Measurements from ENCODE around the gene ZNF575.
"Not testable (repeated sequence)": the region's sequence is repeated elsewhere in the genome, so short reads cannot be mapped to it uniquely, and the experiment has no call there.

Gene ZNF575

DNA sequence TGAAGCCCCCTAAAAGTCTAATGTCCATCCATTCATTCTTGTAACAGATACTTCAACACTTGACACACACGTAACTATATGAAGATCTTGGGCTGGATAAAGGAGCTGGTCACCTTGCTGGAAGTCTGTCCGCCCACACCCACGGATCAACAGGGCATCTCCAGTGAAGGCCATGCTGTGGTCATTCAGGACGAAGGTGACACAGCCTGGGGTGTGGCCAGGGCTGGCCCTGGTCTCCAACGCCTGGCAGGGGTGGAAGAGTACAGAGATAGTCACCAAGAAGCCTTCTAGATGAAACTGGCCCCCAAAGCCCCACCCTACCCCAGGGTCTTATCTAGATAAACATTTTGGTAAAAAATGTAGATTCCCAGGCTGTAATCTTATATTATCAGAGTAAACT is 21.7 kb upstream of the ZNF575 start:
- DNase-seq (ENCODE audit: low spot score) = no peak

DNA sequence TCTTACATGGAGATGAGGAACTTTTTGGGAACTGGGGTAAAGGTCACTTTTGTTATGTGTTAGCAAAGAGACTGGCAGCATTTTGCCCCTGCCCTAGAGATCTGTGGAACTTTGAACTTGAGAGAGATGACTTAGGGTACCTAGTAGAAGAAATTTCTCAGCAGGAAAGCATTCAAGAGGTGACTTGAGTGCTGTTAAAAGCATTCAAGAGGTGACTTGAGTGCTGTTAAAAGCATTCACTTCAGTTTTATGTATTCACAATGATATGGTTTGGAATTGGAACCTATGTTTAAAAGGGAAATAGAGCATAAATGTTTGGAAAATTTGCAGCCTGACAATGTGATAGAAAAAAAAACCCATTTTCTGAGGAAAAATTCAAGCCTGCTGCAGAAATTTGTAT is 20.6 kb upstream of the ZNF575 start:
- not testable (repeated sequence) for DNase-seq (ENCODE audit: low spot score)

DNA sequence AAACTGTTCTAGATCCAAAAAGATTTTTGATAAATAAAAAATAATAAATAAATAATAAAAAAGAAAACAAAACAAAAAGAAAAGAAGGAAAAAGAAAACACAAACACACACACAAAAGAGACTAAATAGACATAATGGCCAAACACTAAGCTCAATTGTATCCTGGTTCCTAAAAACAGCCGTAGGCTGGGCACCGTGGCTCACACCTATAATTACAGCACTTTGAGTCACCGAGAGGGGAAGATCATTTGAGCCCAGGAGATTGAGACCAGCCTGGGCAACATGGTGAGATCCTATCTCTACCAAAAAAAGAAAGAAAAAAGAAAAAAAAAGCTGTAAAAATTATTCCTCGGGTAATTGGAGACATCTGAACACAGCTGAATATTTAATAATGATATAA is 14.9 kb upstream of the ZNF575 start:
- DNase-seq (ENCODE audit: low spot score) = no peak

DNA sequence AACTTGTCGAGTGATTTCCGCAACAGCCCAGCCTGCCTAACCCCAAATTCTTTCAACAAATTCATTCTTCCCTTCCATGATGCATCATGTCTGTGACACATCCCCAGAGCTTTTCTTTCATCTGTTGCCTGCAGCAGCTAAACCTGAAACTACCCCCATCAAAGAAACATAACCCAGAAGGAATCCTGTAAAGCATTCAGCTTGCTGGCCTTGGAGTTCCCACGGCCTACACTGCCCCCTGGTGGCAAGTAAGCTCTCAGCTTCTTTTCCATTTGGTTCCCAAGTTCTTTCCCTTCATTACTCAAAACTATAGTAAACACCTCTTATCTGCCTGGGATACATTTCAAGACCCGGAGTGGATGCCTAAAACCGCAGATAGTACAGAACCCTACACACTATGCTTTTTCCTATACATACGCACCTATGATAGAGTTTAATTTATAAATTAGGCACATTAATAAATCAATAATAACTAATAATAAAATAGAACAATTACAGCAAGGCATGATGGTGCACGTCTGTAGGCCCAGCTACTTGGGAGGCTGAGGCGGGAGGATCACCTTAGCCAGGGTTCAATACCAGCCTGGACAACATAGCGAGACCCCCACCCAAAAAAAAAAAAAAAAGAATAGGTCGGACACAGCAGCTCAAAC is 13.4 kb upstream of the ZNF575 start:
- peak; percentile 89 for DNase-seq (ENCODE audit: low spot score)

DNA sequence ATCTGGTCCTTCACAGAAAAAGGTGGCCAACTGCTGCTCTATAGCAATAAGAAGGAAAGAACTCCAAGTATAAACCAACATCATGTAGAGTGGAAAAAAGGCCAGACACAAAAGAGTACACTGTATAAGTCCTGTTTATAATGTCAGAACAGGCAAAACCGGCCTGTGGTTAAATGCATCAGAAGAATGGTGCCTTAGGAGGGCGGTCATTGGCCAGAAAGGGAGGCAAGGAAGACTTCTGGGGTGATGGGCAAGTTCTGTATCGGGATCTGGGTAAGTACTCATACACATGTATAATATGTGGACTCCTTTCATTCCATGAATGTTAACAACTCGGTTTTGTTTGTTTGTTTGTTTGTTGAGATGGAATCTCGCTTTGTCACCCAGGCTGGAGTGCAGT is 10.1 kb upstream of the ZNF575 start:
- no peak for DNase-seq (ENCODE audit: low spot score)

DNA sequence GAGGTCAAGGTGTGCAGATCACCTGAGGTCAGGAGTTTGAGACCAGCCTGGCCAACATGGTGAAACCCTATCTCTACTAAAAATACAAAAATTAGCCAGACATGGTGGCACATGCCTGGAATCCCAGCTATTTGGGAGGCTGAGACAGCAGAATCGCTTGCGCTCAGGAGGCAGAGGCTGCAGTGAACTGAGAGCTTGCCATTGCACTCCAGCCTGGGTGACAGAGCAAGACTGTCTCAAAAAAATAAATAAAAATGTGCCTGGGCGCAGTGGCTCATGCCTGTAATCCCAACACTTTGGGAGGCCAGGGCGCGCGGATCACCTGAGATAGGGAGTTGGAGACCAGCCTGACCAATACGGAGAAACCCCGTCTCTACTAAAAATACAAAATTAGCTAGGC is 9.3 kb upstream of the ZNF575 start:
- not testable (repeated sequence) for DNase-seq (ENCODE audit: low spot score)

DNA sequence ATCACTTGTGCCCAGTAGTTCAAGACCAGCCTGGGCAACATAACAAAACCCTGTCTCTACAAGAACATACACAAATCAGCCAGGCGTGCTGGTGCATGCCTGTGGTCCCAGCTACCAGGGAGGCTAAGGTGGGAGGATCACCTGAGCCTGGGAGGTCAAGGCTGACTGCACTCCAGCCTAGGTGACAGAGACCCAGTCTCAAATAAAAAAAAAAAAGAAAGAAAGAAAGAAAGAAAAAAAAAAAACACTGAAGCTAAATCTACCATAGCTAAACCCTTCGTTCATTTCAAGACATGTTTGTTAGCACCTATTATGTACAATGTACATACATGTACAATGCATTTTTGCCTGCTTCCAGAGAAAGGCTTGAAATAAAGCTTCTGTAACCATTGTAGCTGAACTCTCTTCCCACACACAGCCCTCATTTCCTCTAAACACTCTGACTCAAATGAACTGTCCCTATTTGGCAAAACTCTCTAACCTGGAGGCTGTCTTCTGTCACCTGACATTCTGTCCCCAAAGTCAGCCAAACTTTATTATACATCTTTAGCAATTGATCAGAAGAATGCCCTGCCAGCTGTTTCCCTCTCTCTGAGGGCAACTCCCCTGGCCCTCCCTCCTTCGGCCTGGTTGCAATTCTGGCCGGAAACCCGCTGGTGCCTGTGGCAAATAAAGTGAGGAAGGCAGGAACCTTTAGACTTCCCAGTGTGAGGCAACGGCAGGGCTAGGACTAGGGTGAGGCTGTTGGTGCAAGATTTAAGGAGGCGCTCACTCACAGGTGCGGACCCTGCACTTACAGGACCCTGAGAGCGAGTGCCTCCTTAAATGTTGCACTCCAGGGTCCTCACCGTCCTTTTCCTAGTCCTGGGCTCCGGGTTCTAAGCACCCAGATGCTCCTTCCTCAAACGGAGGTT is 7.8 kb upstream of the ZNF575 start:
- peak; percentile 60 for DNase-seq (ENCODE audit: low spot score)

DNA sequence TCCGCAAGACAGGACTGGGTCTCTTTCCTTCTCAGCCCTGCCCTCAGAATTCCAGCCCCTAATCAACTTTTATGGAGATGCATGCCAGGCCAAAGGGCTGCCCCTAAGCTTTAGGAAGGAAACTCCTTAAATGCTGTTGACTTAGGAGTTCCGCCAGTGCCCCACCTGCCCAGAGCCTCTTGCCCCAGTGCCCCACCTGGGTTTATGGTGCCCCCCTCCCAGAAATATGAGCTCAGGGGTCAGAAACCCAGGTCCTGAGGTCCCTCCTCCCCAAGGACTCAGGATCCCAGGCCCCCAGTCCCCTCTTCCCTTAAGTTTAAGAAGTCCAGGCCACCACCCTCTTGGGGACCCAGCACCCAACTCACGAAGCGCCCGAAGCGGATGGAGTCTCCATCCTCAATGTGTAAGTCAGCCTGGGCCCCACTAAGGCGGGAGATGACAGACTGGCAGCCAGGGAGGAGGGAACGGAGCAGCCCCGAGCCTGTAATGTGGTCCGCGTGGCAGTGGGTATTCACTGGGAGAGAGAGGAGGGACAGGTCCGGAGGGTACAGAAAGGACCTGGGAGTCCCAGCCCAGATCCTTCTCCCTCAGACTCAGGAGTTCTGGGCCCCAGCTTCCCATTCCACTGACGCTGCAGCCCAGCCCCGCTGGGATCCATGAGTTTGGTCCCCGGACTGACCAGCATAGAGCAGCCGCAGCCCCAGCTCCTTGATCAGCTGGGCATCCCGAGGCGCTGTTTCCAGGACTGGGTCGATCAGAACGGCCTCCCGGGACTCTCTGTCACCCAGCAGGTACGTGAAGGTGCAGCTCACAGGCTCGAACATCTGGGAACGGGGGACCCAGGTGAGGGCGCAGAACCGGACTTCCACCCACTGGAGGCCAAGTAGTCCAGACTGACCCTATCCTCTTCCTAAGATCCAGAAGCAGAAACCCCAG is 6.9 kb upstream of the ZNF575 start:
- DNase-seq (ENCODE audit: low spot score) = peak; percentile 25

DNA sequence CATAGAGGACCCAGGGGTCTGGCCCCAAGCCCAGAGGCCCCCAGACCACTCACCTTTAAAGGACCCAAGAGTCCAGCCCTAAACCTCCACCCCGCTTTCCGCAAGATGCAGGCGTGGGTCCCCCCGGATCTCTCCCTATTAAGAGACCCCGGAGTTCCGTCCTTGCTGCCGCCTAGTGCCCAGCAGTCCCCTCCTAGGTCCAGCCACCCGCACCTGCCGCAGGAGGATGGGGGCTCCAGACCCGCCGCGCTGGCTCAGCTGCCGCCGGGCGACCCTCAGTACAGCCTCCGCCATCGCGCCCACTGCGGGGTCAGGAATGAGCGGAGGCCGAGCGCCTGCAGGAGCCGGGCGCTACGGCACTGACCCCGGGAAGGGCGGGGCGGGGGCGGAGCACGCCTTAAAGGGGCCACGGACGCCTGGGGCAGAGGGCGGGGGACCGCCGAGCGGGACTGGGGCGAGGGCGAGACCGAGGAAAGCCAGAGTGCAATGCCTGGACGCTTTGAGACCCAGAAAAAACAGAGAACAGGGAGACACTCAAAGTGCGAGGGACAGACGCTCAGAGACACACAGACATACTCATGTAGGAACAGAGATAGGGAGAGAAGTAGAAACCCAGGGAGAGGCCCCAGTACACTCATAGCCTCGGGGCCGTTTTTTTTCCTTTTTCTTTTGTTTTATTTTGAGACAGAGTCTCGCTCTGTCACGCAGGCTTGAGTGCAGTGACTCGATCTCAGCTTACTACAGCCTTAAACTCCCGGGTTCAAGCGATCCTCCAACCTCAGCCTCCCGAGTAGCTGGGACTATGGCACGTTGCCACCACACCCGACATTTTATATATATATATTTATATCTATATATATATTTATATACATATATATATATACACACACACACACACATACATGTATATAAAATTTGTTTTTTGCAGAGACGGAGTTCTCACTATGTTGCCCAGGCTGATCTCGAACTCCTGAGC is 5.8 kb upstream of the ZNF575 start, which contains the start of gene ETHE1:
ETHE1 (minus strand) TSS at position 318 of the 976 bp plus-strand sequence; CDS start at position 294, 24 bp downstream.
- peak; percentile 81 for DNase-seq (ENCODE audit: low spot score)

DNA sequence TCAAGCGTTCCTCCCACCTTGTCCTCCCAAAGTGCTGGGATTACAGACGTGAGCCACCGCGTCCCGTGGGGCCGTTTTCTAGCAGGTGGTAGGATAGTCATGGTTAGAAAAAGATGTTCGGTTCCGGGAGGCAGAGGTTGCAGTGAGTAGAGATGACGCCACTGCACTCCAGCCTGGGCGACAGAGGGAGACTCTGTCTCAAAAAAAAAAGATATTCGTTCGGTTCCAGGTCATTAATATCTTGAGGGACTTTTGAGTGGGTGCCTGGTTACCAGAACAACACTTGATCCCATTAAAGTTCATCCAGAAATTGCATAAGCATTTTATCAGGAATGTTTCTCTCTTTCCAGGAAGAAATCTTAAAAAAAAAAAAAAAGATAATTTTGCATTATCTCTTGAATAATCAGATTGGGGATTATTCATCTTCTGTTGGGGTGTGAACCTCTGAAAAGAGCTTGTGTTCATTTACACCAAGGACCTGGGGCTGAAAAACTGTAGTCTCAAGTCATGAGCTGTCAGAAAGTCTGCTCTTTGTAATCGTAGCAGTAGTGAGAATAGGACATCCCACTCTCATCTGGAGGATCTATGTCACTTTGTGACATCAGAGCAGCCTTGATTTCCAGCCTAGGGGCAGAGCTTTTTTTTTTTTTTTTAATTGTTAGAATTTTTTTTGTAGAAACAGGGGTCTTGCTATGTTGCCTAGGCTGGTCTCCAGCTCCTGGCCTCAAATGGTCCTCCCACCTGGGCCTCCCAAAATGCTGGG is 4.9 kb upstream of the ZNF575 start:
- no peak for DNase-seq (ENCODE audit: low spot score)

DNA sequence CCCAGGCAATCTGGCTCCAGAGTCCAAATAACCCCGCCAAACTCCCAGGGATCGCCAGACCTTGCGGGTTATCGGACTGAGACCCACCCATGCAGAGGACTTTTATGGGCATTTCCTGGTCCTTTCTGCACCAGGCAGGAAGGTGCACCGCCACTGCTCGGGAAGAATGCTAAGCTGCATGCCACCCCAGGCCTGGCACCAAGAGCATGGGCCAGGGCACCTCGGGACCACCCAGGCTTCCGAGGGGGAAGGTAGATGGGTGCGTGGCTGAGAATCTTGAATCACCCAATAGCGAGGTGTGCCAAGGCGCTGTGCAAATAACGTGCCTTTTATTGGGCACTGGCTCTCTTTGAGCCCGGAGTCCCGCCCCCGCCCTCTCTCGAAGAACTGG is 422 bp upstream of the ZNF575 start:
- no peak for DNase-seq (ENCODE audit: low spot score)

DNA sequence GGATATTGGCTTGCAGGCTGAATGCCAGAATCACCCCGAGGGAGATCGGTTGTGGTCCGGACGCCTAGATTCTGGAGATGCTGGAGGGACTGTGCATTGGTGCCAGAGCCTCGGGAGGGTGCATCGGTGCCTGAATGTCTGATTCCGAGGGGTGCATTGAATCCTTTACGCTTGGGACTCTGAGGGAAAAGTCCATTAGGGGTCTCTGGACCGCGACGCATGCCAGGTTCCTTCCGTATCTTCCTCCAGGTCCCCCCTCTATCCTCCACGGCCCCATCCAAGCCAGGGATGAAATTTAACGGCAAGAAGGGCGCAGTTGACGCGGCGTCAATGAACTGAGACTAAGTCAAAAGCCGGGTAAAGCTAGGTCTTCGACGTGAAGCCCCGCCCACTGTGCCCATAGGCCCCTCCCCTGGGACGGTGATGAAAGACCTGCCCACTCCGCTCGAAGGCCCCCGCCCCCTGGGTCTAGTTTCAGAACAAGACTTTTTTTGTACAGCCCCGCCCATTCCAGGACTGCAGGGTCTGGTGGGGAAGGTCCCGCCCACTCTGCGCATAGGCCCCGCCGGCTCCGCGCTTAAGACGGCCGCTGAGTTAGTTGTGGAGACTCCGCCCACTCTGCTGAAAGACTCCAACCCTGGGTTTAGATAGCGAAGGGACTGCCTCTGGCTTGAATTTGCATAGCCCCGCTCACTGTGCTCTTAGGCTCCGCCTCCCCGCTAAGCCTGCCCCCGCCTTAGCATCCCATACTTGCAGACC is 737 bp downstream of the ZNF575 start:
- DNase-seq (ENCODE audit: low spot score) = peak; percentile 98

DNA sequence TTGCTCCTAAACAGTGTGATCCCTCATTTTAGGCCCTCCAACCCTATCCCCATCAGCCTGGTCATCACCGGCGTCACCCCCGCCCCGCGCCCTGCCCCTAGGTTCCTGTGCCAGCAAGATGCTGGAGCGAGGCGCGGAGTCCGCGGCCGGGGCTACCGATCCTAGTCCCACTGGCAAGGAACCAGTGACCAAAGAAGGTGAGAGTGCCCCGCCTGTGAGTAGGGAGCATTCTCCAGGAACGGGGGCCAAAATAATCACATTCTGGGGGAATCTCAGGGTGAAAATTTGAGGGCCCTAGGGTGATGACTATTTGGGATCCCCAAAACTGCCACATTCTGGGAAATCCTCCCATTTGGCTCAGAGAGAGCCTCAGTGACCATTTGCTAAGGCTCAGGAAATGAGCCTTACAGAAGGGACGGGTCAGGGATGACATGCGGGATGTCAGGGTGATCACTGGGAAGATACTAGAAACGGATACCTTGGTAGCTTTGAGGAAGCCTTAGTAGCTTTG is 1.4 kb downstream of the ZNF575 start:
- no peak for DNase-seq (ENCODE audit: low spot score)

DNA sequence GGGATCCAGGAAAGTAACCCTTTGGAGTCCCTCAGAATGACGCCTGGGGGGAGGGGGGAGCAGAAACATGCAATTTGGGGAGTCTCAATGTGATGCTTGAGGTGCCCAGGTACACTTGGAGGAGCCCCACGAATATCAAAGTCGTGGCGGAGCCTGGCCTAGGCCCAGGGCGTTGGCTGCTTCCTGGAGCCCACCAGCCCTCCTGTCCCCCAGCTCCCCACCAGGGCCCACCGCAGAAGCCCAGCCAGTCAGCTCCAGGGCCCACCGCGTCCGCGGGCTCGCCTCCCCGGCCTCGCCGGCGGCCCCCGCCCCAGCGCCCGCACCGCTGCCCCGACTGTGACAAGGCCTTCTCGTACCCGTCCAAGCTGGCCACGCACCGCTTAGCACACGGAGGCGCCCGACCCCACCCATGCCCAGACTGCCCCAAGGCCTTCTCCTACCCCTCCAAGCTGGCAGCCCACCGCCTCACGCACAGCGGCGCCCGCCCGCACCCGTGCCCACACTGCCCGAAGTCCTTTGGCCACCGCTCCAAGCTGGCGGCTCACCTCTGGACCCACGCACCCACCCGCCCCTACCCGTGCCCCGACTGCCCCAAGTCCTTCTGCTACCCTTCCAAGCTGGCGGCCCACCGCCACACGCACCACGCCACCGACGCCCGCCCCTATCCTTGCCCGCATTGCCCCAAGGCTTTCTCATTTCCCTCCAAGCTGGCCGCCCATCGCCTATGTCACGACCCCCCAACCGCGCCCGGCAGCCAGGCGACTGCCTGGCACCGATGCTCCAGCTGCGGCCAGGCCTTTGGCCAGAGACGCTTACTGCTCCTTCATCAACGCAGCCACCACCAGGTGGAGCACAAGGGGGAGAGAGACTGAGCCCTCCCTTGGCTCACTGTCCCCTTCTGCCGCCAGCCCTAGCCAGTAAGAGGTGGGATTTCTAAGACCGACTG is 2.1 kb downstream of the ZNF575 start:
- peak; percentile 61 for DNase-seq (ENCODE audit: low spot score)

DNA sequence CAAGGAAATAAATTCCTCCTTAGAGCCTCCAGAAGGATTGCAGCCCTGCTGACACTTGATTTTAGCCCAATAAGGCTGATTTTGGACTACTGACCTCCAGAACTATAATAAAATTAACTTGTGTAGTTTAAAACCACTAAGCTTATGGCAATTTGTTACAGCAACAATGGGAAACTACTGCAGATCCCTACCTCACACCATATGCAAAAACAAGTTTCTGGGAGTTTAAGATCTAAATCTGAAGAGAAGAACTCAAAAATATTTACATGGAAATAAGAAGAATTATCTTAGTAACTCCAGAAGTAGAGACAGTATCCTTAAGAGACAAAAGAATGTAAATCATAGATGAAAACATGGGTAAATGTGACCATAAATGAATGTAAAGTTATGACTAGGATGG is 5.9 kb downstream of the ZNF575 start:
- no peak for DNase-seq (ENCODE audit: low spot score)

DNA sequence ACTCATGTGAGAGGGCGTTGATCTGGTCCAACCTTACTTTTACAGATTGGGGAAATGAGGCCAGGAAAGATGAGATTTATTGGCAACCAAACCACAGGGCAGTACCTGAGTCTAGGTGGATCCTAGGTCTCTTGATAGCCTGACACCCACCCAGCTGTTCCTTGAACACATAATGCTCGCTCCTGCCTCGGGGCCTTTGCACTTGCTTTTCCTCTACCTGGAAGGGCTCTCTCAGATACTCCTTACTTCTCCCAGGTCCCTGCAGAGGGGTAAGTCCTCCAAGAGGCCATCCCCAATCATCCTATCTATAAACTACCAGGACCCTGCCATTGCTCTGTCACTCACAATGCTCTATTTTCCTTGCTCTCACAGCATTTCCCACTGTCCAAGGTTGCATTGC is 7.4 kb downstream of the ZNF575 start:
- no peak for DNase-seq (ENCODE audit: low spot score)

DNA sequence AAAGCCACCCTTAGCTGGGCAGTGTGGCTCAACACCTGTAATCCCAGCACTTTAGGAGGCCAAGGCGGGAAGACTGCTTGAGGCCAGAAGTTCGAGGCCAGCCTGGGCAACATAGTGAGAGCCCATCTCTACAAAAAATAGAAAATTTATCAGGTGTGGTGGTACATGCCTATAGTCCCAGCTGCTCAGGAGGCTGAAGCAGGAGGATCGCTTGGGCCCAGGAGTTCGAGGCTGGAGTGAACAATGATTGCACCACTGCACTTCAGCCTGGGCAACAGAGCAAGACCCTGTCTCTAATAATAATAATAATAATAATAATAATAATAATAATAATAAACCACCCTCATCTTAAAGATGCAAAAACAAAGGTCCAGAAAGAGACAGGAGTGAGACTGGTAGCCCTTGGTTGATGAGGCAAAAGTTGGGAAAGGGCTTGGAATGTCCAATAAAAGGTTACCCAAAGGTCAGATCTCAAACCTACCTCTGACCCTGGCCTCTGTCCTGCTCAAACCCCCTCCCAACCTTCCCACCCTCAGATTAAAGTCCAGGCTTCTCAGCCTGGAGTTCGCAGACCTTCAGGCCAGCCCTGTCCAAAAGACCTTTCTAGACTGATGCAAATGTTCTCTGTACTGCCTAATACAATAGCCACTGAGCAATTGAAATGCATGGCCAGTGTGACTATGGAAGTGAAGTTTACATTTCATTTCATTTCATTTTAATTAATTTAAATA is 9.1 kb downstream of the ZNF575 start:
- DNase-seq (ENCODE audit: low spot score) = no peak
